Osteocyte (in vitro differentiated cells): ENCODE data around the gene BRD3. TPM values are rescaled to one million over a fixed set of nuclear protein-coding genes. Genes with fewer than 3 reads are reported as not detected.

Experiments used
- DNase-seq: peaks from one replicate; pipeline ENCODE4 v3.0.0; 2021; ENCODE audit warnings: mixed read lengths; ENCODE audit not compliant: unreplicated experiment; ENCODE audit errors: extremely low spot score
- H3K27ac Mint-ChIP-seq: one replicate; pipeline ENCODE4 v1.8.0; 2021; ENCODE audit warnings: mild to moderate bottlenecking, mixed read lengths; ENCODE audit not compliant: unreplicated experiment
- H3K27me3 Mint-ChIP-seq: one replicate; pipeline ENCODE4 v1.8.0; 2021; ENCODE audit warnings: mixed read lengths; ENCODE audit not compliant: unreplicated experiment
- H3K36me3 Mint-ChIP-seq: one replicate; pipeline ENCODE4 v1.8.0; 2021; ENCODE audit warnings: mixed read lengths; ENCODE audit not compliant: unreplicated experiment
- H3K4me1 Mint-ChIP-seq: one replicate; pipeline ENCODE4 v1.8.0; 2021; ENCODE audit warnings: mixed read lengths; ENCODE audit not compliant: unreplicated experiment
- H3K4me3 Mint-ChIP-seq: one replicate; pipeline ENCODE4 v1.8.0; 2021; ENCODE audit warnings: mild to moderate bottlenecking, moderate library complexity, mixed read lengths; ENCODE audit not compliant: unreplicated experiment
- H3K9me3 Mint-ChIP-seq: one replicate; pipeline ENCODE4 v1.8.0; 2021; ENCODE audit warnings: mixed read lengths; ENCODE audit not compliant: unreplicated experiment
- total RNA-seq: library from RNA; stranded (reverse); gene quantifications from 2 replicates; pipeline ENCODE4 v1.2.1, GENCODE V29; 2021
- TF ChIP-seq, protein P1 (sequence below): fragments of 200-600 bp; sonication (generic); IDR thresholded peaks from 2 replicates; pipeline ENCODE4 v1.5.0; 2021; ENCODE audit warnings: antibody characterized with exemption, mild to moderate bottlenecking, moderate library complexity

Gene BRD3
- total RNA-seq, 1 donor from 2014 or later, result 56.2 TPM

DNA sequence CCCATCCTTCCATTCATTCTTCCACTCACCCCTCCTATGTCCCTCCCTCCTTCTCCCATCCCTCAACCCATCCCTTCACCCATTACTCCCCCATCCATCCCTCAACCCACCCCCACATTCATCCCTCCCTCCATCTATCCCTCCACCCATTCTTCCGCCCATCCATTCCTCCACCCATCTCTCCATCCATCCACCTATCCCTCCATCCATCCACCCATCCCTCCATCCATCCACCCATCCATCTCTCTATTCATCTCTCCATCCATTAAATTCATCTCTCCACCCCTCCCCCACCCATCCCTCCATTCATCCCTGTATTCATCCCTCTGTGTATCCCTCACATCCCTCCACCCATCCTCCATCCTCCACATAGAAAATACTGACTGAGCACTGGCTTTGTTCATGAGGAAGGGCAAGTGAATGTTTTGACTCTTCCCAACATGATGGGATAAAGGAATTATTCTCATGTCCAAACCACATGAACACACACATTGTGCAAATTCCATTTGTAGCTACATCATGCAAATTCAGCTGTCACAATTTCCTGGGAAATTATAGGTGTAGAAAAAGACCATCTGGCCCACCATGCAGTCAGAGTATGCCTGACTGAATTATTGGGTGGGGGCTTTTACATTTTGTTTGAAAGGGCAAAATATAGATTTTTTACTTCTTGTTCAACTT lies 68.8 kb downstream of the BRD3 start:
- peaks cover 4% of the 10 kb centered on the region for H3K4me1 Mint-ChIP-seq
- no peak for DNase-seq
- TF ChIP-seq, protein P1, sequence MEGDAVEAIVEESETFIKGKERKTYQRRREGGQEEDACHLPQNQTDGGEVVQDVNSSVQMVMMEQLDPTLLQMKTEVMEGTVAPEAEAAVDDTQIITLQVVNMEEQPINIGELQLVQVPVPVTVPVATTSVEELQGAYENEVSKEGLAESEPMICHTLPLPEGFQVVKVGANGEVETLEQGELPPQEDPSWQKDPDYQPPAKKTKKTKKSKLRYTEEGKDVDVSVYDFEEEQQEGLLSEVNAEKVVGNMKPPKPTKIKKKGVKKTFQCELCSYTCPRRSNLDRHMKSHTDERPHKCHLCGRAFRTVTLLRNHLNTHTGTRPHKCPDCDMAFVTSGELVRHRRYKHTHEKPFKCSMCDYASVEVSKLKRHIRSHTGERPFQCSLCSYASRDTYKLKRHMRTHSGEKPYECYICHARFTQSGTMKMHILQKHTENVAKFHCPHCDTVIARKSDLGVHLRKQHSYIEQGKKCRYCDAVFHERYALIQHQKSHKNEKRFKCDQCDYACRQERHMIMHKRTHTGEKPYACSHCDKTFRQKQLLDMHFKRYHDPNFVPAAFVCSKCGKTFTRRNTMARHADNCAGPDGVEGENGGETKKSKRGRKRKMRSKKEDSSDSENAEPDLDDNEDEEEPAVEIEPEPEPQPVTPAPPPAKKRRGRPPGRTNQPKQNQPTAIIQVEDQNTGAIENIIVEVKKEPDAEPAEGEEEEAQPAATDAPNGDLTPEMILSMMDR, result no peak
- no peak overlapping the region for H3K27ac Mint-ChIP-seq
- no peaks in the 10 kb centered on the region for H3K36me3 Mint-ChIP-seq
- no peak overlapping the region for H3K4me3 Mint-ChIP-seq
- H3K27me3 Mint-ChIP-seq, result no peaks in the 10 kb centered on the region
- H3K9me3 Mint-ChIP-seq, result no peaks in the 10 kb centered on the region

DNA sequence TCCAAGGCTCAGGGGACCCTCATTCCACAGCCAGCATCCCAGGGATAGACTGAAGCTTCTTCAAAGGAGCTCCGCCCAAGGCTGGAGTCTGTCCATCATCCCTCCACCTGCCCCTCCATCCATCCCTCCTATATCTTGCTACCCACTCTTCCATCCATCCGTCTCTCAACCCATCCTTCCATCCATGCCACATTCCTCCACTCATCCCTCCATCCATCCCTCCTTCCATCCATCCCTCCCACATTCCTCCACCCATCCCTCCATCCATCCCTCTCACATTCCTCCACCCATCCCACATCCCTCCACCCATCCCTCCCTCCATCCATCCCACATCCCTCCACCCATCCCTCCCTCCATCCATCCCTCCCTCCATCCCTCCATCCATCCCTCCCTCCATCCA lies 70.2 kb downstream of the BRD3 start:
- no peaks in the 10 kb centered on the region for H3K36me3 Mint-ChIP-seq
- H3K9me3 Mint-ChIP-seq, result no peaks in the 10 kb centered on the region
- H3K27ac Mint-ChIP-seq, result no peak overlapping the region
- TF ChIP-seq, protein P1, result no peak
- H3K27me3 Mint-ChIP-seq, result no peaks in the 10 kb centered on the region
- DNase-seq, result no peak
- H3K4me1 Mint-ChIP-seq, result peaks cover 10% of the 10 kb centered on the region
- no peak overlapping the region for H3K4me3 Mint-ChIP-seq

DNA sequence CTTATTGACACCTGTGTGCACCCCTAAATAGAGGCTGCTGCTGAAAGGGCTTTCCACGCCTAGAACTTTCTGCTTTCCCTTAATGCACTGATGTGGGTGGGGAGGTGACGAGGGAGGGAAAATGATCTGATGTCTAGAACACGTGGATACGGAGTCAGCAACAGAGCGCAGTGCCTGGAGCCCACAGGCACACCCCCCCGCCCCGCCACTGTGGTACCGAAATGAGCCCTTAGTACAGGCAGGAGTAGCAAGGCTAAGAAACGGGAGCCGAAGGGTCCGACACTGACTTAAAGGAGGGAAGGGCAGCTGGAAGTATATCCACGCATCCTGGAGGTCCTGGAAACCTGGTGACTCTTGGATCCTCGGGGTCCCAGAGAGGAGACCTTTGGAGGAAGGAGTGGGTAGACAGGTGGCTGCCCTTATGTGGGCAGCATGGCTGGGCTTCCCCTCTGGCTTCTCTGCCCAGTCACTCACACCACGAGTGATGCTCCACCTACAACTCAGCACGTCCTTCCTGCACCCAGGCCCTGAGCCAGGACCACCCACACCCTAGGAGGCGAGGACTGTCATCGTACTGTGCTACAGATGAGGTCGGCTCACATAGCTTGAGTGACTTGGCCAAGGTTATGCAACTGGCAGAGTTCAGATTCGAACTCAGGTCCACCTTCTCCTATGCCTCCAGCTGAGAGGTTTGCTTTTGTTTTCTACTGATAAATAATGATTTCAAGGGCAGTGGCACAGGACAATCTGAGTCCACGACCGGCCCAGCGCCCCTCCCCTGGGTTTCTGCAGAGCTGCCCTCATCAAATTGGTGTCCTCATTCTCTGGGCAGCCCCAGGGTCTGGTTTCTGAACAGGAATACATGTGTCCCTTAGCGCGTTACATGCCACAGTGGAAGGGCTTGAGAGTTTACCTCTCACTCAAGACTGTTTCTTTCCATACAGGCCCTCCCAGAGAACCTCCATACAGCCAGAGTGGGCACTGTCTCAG lies 71.0 kb downstream of the BRD3 start:
- no peak overlapping the region for H3K27ac Mint-ChIP-seq
- no peak for DNase-seq
- peaks cover 10% of the 10 kb centered on the region for H3K4me1 Mint-ChIP-seq
- TF ChIP-seq, protein P1, result no peak
- no peak overlapping the region for H3K4me3 Mint-ChIP-seq
- no peaks in the 10 kb centered on the region for H3K9me3 Mint-ChIP-seq
- no peaks in the 10 kb centered on the region for H3K36me3 Mint-ChIP-seq
- no peaks in the 10 kb centered on the region for H3K27me3 Mint-ChIP-seq

- no peaks in the 10 kb centered on the region for H3K36me3 Mint-ChIP-seq
Observed at GRCh38 chr9:133995012-133995896, 72.6 kb downstream of the BRD3 start.

More at GRCh38 chr9:133995012-133995896, 72.6 kb downstream of the BRD3 start:
- Mint-ChIP-seq H3K4me3 (no peak overlapping the region), H3K4me1 (peaks cover 18% of the 10 kb centered on the region), H3K27ac (no peak overlapping the region), H3K9me3 (no peaks in the 10 kb centered on the region), H3K27me3 (no peaks in the 10 kb centered on the region)
- DNase-seq, result no peak
- TF ChIP-seq, protein P1, result no peak
